ENCODE measurements around the gene PTCHD1. TPM values are rescaled to one million over a fixed set of nuclear protein-coding genes. Genes with fewer than 3 reads are reported as not detected.
A peak's percentile ranks its signal among the peaks of the same experiment; 100 is the strongest.

The PTCHD1 gene
- polyA plus RNA-seq, 1 donor: 0.95 TPM

DNA sequence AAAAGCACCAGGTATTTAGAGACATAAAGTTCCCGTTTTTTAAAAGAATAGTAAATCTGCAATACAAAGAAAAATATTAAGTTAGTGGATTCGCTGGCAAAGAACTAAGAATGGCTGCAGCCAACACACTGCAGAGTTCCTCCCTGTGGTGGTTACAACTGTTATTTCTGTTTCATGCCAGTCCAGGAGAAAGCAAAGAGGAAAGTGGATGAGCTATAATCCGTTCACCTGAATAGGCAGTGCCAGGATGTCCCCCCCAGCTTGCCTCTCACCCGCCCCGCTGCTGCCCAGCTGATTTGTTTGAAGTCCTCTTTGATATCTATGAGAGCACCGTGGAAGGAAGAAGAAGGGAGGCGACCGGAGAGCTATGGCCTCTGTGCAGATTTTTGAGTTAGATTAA is 63.9 kb downstream of the PTCHD1 start:
- no peak for DNase-seq (ENCODE audit: low read depth)

GRCh38 chrX:23403849-23404248 is 69.2 kb downstream of the PTCHD1 start:
- no peak for DNase-seq (ENCODE audit: low read depth)

- DNase-seq (ENCODE audit: low read depth): no peak
These were observed 88.3 kb downstream of the PTCHD1 start for GRCh38 chrX:23422912-23423311.

- peak; percentile 43 for DNase-seq (ENCODE audit: low read depth)
These were observed 99.8 kb downstream of the PTCHD1 start for GRCh38 chrX:23434356-23434884.

DNA sequence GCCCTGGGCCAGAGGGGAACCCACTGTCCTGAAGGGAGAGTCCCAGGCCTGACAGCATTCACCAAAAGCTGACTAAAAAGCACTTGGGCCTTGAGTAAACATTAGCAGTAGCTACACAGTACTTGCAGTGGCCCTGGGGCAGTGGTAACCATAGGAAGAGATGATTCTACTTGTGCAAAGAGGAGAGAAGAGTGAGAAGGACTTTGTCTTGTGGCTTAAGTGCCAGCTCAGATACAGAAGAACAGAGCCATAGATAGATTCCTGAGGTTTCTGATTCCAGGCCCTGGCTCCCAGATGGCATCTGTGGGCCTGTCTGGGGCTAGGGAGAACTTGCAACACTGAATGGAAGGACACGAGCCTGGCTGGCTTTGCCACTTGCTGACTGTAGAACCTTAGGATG is 100.5 kb downstream of the PTCHD1 start:
- no peak for DNase-seq (ENCODE audit: low read depth)

GRCh38 chrX:23435575-23435974 is 100.9 kb downstream of the PTCHD1 start:
- no peak for DNase-seq (ENCODE audit: low read depth)

DNA sequence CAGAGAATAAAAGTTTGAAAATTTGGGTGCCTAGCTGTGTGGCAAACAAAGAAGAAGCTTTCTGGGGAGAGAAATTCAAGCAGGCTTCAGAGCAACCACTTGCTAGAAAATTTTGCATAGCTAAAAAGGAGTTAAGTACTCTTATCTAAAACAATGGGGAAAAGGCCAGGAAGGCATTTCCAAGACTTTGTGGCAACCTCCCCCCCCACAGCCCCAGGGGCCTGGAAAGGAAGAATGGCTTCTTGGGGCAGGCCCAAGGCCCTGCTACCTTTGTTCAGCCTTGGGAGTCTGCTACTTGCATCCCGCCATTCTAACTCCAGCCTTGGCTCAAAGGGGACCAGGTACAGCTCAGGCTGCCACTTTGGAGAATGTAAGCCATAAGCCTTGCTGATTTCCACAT is 102.2 kb downstream of the PTCHD1 start:
- DNase-seq (ENCODE audit: low read depth): no peak

GRCh38 chrX:23451266-23451665 is 116.6 kb downstream of the PTCHD1 start:
- DNase-seq (ENCODE audit: low read depth): no peak

Data from forelimb muscle (tissue), 1 donor.